HG03135 (cell line): Measurements from ENCODE around the gene KLHL3.

Experiments
- ATAC-seq: cut with Tn5 transposase; IDR thresholded peaks from one replicate; pipeline ENCODE4 v1.9.1; 2021; ENCODE audit warnings: mild to moderate bottlenecking, moderate library complexity; ENCODE audit not compliant: unreplicated experiment

The KLHL3 gene

GRCh38 chr5:137636830-137637714 lies 98.8 kb downstream of the KLHL3 start:
- ATAC-seq: no peak

DNA sequence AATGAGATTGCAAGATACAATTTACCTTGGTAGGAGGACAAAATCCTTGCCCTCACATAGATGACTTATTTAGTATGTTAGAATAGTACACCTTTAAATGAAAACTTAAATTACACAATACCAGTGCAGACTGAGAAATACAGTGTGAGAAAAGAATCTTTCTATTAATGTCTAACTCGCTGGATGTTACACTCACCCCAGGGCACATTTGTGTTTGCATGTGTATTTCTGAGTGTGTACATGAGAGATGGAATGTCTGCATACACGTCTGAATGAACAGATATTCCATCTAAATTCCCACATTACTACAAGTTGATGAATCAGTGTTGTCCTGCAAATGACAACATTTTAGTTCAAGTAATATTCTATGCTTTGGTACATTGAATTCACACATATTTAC lies 99.8 kb downstream of the KLHL3 start:
- ATAC-seq: no peak

DNA sequence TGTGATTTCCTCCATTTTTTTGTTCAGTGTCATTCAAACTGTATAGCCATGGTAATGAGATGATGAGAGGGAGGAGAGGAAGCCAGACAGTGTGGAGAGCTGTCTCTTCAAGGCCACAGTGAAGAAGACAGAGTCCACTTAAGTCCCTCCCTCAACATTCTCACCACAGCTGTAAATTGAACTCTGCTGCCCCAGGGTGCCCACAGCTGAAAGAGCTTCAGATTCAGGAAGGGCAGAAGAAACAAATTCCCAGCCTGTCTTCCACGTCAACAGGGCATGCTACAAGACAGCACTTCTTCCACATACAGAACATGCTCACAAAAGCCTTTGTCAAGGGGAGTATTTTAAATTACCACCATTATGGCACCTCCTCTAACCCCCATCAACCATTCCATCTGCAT lies 100.4 kb downstream of the KLHL3 start:
- ATAC-seq: no peak

GRCh38 chr5:137633896-137634295 lies 102.0 kb downstream of the KLHL3 start:
- no peak for ATAC-seq

DNA sequence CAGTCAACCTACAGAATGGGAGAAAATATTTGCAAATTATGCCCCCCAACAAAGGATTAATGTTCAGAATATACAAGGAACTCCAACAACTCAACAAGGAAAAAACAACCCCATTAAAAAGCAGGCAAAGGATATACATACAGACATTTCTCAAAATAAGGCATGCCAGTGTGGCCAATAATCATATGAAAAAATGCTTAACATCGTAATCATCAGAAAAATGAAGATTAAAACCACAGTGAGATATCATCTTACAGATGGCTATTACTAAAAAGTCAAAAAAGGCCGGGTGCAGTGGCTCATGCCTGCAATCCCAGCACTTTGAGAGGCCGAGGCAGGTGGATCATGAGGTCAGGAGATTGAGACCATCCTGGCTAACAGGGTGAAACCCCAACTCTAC lies 103.2 kb downstream of the KLHL3 start:
- ATAC-seq: no peak

DNA sequence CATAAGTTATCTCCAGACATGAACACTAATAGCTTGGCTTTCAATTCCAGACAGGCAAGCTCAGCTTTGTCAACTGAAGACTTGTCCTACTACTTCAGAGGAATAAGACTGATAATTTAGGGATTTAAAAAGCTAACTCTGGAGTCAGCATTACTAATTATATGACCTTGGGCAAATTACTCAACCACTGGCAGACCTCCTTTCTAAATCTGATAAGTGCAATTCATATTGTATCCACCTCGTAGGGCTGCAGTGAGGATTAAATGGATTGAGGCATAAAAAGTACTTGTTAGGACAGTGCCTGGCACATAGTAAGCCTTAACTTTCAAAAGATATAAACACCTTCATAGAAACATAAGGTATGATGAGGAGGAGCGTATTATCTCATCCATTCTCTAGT lies 104.4 kb downstream of the KLHL3 start:
- ATAC-seq: no peak

DNA sequence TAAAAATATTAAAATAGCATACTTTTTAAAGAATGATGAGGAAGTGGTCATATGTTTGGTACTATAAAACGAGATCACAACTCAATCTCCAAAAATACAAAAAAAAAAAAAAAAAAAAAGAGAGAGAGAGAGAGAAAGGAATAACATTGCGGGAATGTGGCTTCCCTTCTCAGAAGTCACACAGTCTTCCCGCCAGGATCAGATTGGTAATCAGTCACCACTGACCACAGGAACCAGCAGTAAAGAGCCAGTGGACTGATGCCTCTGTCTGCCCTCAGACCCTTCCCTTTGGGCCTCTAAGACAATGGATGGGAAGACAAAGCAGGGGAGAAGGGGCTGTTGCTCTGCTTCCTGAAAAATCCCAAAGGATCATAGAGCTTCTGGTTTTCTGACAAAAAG lies 104.9 kb downstream of the KLHL3 start:
- no peak for ATAC-seq

DNA sequence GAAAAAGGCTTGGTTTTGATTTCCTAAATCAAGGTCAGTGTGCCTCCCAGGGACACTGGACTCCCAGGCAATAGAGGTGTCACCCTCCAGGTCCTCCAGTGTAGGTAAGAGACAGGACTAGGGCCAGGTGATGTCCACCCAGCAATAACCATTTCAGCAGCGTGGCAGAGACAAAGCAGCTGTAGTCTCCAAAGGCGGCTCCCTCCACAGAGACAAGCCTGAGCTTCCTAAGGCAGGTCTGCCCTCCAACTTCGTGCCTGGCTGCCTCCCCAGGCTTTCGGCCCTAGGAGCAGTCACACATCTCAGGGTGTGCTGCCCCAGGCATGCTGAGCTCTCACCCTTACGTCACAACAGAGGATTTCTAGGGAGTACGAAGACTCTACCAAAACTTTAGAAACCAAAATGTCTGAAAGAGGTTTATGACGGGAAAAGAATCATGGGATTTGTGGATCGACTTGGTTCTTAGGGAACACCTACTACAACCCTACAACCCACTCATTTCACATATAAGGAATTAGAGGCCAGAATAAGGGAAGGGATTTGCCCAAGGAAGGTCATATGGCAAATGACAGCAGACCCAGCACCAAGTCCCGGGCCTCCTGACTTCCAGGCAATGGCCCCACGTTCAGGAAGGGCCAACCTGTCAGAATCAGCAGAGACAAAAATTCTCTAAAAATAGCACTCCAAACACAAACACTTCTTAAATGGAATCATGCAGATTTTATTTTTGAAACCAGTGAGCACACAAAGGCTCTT lies 105.5 kb downstream of the KLHL3 start:
- ATAC-seq: no peak

DNA sequence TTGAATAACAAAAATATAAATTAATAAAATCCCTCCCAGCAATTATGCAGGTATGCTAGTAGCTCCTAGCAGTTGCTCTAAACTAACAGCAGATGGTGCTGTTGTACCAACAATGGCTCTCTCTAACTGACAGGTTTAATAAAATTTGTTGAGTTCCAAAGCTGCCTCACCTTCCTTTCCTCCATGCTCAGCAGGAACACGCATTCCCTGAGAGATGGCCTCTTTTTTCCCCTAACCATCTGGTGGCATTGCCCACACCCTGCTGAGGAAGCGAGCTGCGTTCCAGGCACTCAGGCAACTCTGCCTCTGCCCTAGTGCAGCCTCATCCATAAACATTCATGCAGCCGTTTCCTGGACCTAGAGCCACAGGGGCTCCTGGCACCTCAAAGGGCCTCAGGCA lies 106.2 kb downstream of the KLHL3 start:
- peak; percentile 63 for ATAC-seq

GRCh38 chr5:137627706-137628105 lies 108.2 kb downstream of the KLHL3 start:
- ATAC-seq: no peak

GRCh38 chr5:137627293-137627692 lies 108.6 kb downstream of the KLHL3 start:
- ATAC-seq: no peak

DNA sequence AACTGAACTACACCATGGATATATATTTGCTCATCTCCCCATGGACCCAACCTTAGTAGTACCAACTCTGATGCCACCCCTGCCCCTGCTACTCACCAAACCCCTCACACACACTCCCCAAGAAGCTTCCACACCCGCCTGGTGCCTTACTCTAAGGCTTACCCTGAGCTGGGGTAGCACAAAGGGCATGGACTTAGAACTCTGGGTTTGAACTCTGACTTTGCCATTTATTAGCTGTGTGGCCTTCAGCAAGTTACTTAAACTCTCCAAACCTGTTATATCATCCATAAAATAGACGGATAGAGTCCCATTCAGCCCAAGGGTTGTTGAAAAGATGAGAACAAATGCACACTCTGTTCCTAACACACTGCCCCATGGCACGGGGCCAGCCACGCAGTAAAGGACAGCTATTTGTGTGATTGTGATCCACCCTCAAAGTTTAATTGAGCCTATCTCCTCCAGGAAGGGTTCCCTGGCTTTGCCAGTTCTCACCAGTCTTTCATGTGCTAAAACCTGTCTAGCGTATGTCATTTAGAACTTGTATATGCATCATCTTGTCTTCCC lies 111.0 kb downstream of the KLHL3 start:
- no peak for ATAC-seq

GRCh38 chr5:137622850-137623249 lies 113.0 kb downstream of the KLHL3 start:
- ATAC-seq: no peak

GRCh38 chr5:137621861-137622823 lies 113.7 kb downstream of the KLHL3 start:
- no peak for ATAC-seq

- ATAC-seq: no peak
These were observed 114.6 kb downstream of the KLHL3 start for GRCh38 chr5:137621306-137621705.

GRCh38 chr5:137619191-137619870 lies 116.6 kb downstream of the KLHL3 start:
- no peak for ATAC-seq

DNA sequence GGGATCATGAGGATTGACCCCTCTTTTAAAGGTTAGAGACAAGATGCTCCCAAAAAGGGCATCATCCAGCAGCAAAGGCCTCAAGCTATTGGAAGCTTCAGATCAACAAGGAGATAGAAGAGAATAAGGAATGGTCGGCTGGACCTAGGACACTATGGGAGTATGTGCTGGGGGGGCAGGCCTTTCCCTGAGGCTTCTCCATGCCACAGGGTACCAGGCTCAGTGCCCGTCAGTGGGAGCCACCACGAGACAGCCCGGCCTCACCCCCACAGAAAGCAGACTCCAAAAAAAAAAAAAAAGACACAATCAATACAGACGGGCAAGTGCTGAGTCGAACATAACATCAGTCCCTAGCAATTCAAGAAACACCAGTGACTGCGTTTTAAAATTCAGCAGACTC lies 117.4 kb downstream of the KLHL3 start:
- ATAC-seq: no peak

DNA sequence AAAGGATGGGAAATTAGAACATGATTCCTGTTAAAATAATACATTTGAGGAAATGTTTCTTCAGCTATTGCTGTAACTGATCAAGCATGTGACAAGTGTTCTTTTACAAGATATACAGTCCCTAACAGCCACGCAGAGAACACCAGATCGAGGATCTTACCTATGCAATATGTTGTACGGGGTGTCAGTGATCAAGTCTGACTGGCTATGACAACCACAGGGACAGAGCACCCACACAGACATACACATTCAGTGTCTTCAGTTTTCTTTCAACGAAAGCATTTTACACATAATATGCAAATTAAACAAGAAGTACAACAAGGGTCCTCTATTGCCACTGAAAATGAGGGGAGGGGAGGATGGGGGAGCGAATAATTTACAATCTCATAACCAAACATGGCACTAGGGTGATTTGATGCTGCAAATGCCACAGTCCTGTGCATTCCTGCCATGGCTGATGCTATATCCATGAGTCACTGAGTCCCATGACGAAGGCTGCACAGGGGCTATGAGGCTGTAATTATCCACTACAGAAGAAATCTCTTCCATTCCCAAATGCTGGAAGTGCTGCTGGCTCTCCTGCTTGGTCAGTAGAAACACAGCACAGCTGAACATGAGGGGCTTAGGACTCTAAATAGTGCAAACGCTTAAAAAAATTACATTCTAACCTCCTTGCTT lies 118.2 kb downstream of the KLHL3 start:
- ATAC-seq: no peak

GRCh38 chr5:137616046-137616445 lies 119.8 kb downstream of the KLHL3 start:
- no peak for ATAC-seq
